ENCODE data around the gene ARAP2. TPM values are rescaled to one million over a fixed set of nuclear protein-coding genes. Genes with fewer than 3 reads are reported as not detected.

The ARAP2 gene
- total RNA-seq, 8 experiments from 2014 or later: 0.46 to 47.1 (median 1.9) TPM

GRCh38 chr4:36206603-36207311, 37.6 kb downstream of the ARAP2 start:
- WGBS, 10 experiments: 0 to 100% (median 76%) methylated on average over 1 to 3 of the region's 3 CpGs; no CpG with 5 or more reads in 1 of the 10 experiments
- H3K4me3 ChIP-seq: no peak overlapping the region
- in situ Hi-C loops (cut with MboI; ENCODE audit: low pct_unique_long_range_greater_than_20kb in 2 of 9, low sequenced_read_pairs in 9 of 9, unreplicated experiment in 9 of 9): no loop called here
- H3K27ac ChIP-seq: no peak overlapping the region
- ATAC-seq (replicated peaks in 6 of 8): peak in 2 of 8 experiments; percentile 23 to 74
- H3K4me1 ChIP-seq (replicated peaks in 1 of 2): peaks cover 0 to 30% of the 10 kb centered on the region in 2 donors

GRCh38 chr4:36206012-36206411, 38.3 kb downstream of the ARAP2 start:
- ATAC-seq (replicated peaks in 6 of 8): no peak
- 40 to 100% (median 80%) methylated on average over 1 to 3 of the region's 3 CpGs; no CpG with 5 or more reads in 4 of the 10 experiments for WGBS, 10 experiments
- no peak overlapping the region for H3K27ac ChIP-seq
- no peak overlapping the region for H3K4me3 ChIP-seq
- peaks cover 0 to 23% of the 10 kb centered on the region in 2 donors for H3K4me1 ChIP-seq (replicated peaks in 1 of 2)
- in situ Hi-C loops (cut with MboI; ENCODE audit: low pct_unique_long_range_greater_than_20kb in 2 of 9, low sequenced_read_pairs in 9 of 9, unreplicated experiment in 9 of 9): no loop called here

GRCh38 chr4:36198861-36199260, 45.5 kb downstream of the ARAP2 start:
- no peak for ATAC-seq (replicated peaks in 6 of 8)
- no peak overlapping the region for H3K27ac ChIP-seq
- WGBS, 10 experiments: 90 to 95% (median 92%) methylated on average over 2 to 3 of the region's 4 CpGs; no CpG with 5 or more reads in 6 of the 10 experiments

GRCh38 chr4:36198068-36198808, 46.1 kb downstream of the ARAP2 start:
- Histone ChIP-seq H3K27ac (no peak overlapping the region), H3K4me3 (no peak overlapping the region)
- WGBS, 10 experiments: 36 to 80% (median 50%) methylated on average over 1 to 4 of the region's 10 CpGs; no CpG with 5 or more reads in 7 of the 10 experiments

More at GRCh38 chr4:36198861-36199260, 45.5 kb downstream of the ARAP2 start:
- Histone ChIP-seq H3K4me1 (replicated peaks in 1 of 2) (no peaks in the 10 kb centered on the region), H3K4me3 (no peak overlapping the region)
- in situ Hi-C loops (cut with MboI; ENCODE audit: low pct_unique_long_range_greater_than_20kb in 2 of 9, low sequenced_read_pairs in 9 of 9, unreplicated experiment in 9 of 9): no loop called here

GRCh38 chr4:36197501-36197900, 46.8 kb downstream of the ARAP2 start:
- H3K27ac ChIP-seq: no peak overlapping the region
- in situ Hi-C loops (cut with MboI; ENCODE audit: low pct_unique_long_range_greater_than_20kb in 2 of 9, low sequenced_read_pairs in 9 of 9, unreplicated experiment in 9 of 9): no loop called here

More at GRCh38 chr4:36198068-36198808, 46.1 kb downstream of the ARAP2 start:
- no peaks in the 10 kb centered on the region for H3K4me1 ChIP-seq (replicated peaks in 1 of 2)
- ATAC-seq (replicated peaks in 6 of 8): no peak
- in situ Hi-C loops (cut with MboI; ENCODE audit: low pct_unique_long_range_greater_than_20kb in 2 of 9, low sequenced_read_pairs in 9 of 9, unreplicated experiment in 9 of 9): no loop called here

GRCh38 chr4:36196145-36196913, 48.0 kb downstream of the ARAP2 start:
- Histone ChIP-seq H3K4me3 (no peak overlapping the region), H3K27ac (no peak overlapping the region), H3K4me1 (replicated peaks in 1 of 2) (no peaks in the 10 kb centered on the region)
- in situ Hi-C loops (cut with MboI; ENCODE audit: low pct_unique_long_range_greater_than_20kb in 2 of 9, low sequenced_read_pairs in 9 of 9, unreplicated experiment in 9 of 9): no loop called here
- peak in 3 of 8 experiments; percentile 66 to 97 (median 94) for ATAC-seq (replicated peaks in 6 of 8)
- WGBS, 10 experiments: 0 to 100% (median 90%) methylated on average over 1 to 7 of the region's 7 CpGs; no CpG with 5 or more reads in 1 of the 10 experiments

More at GRCh38 chr4:36197501-36197900, 46.8 kb downstream of the ARAP2 start:
- WGBS, 10 experiments: 40 to 100% (median 92%) methylated on average over 1 to 4 of the region's 5 CpGs; no CpG with 5 or more reads in 5 of the 10 experiments
- no peak for ATAC-seq (replicated peaks in 6 of 8)
- H3K4me1 ChIP-seq (replicated peaks in 1 of 2): no peaks in the 10 kb centered on the region
- no peak overlapping the region for H3K4me3 ChIP-seq

- WGBS, 10 experiments: 20 to 100% (median 50%) methylated on average over 1 of the region's 1 CpG; no CpG with 5 or more reads in 5 of the 10 experiments
- Histone ChIP-seq H3K4me1 (replicated peaks in 1 of 2) (peaks cover 3 to 5% of the 10 kb centered on the region in 2 donors), H3K27ac (no peak overlapping the region), H3K4me3 (no peak overlapping the region)
- ATAC-seq (replicated peaks in 6 of 8): no peak
- in situ Hi-C loops (cut with MboI; ENCODE audit: low pct_unique_long_range_greater_than_20kb in 2 of 9, low sequenced_read_pairs in 9 of 9, unreplicated experiment in 9 of 9): no loop called here
Observed at GRCh38 chr4:36192922-36193321, 51.4 kb downstream of the ARAP2 start.

GRCh38 chr4:36189511-36190226, 54.6 kb downstream of the ARAP2 start:
- 3 to 100% (median 79%) methylated on average over 1 to 3 of the region's 3 CpGs for WGBS, 10 experiments
- Histone ChIP-seq H3K4me3 (no peak overlapping the region), H3K27ac (no peak overlapping the region), H3K4me1 (replicated peaks in 1 of 2) (peaks cover 3 to 5% of the 10 kb centered on the region in 2 donors)
- in situ Hi-C loops (cut with MboI; ENCODE audit: low pct_unique_long_range_greater_than_20kb in 2 of 9, low sequenced_read_pairs in 9 of 9, unreplicated experiment in 9 of 9): no loop called here
- ATAC-seq (replicated peaks in 6 of 8): no peak

- ATAC-seq (replicated peaks in 6 of 8): peak in 1 of 8 experiments; percentile 56
- 17 to 100% (median 58%) methylated on average over 2 to 4 of the region's 4 CpGs for WGBS, 10 experiments
Observed at GRCh38 chr4:36187723-36188333, 56.5 kb downstream of the ARAP2 start.

GRCh38 chr4:36183665-36184393, 60.5 kb downstream of the ARAP2 start:
- Histone ChIP-seq H3K4me1 (replicated peaks in 1 of 2) (peaks cover 0 to under 1% of the 10 kb centered on the region in 2 donors), H3K4me3 (no peak overlapping the region), H3K27ac (no peak overlapping the region)
- in situ Hi-C loops (cut with MboI; ENCODE audit: low pct_unique_long_range_greater_than_20kb in 2 of 9, low sequenced_read_pairs in 9 of 9, unreplicated experiment in 9 of 9): no loop called here
- ATAC-seq (replicated peaks in 6 of 8): no peak
- WGBS, 10 experiments: 15 to 90% (median 45%) methylated on average over 1 to 5 of the region's 5 CpGs

More at GRCh38 chr4:36187723-36188333, 56.5 kb downstream of the ARAP2 start:
- H3K4me3 ChIP-seq: no peak overlapping the region
- in situ Hi-C loops (cut with MboI; ENCODE audit: low pct_unique_long_range_greater_than_20kb in 2 of 9, low sequenced_read_pairs in 9 of 9, unreplicated experiment in 9 of 9): no loop called here
- H3K4me1 ChIP-seq (replicated peaks in 1 of 2): peaks cover 3 to 5% of the 10 kb centered on the region in 2 donors
- no peak overlapping the region for H3K27ac ChIP-seq

GRCh38 chr4:36183232-36183631, 61.1 kb downstream of the ARAP2 start:
- ATAC-seq (replicated peaks in 6 of 8): no peak
- H3K27ac ChIP-seq: no peak overlapping the region
- peaks cover 0 to 4% of the 10 kb centered on the region in 2 donors for H3K4me1 ChIP-seq (replicated peaks in 1 of 2)
- no peak overlapping the region for H3K4me3 ChIP-seq
- in situ Hi-C loops (cut with MboI; ENCODE audit: low pct_unique_long_range_greater_than_20kb in 2 of 9, low sequenced_read_pairs in 9 of 9, unreplicated experiment in 9 of 9): no loop called here
- WGBS, 10 experiments: 0 to 100% (median 87%) methylated on average over 1 to 3 of the region's 3 CpGs; no CpG with 5 or more reads in 1 of the 10 experiments

Data from motor neuron (in vitro differentiated cells).